KBM-7 (cell line): Measurements from ENCODE around the gene NPC1.

Experiments used
- DNase-seq: peaks from one replicate; pipeline ENCODE4 v3.0.0-alpha.2; 2015
- in situ Hi-C: fragments of 300-500 bp; cut with MboI; formaldehyde crosslinking; loops from 2 replicates; pipeline ENCODE4 v1.14.3; 2020; ENCODE audit warnings: low sequenced_read_pairs, low pct_unique_long_range_greater_than_20kb, mixed read lengths

NPC1 gene

DNA sequence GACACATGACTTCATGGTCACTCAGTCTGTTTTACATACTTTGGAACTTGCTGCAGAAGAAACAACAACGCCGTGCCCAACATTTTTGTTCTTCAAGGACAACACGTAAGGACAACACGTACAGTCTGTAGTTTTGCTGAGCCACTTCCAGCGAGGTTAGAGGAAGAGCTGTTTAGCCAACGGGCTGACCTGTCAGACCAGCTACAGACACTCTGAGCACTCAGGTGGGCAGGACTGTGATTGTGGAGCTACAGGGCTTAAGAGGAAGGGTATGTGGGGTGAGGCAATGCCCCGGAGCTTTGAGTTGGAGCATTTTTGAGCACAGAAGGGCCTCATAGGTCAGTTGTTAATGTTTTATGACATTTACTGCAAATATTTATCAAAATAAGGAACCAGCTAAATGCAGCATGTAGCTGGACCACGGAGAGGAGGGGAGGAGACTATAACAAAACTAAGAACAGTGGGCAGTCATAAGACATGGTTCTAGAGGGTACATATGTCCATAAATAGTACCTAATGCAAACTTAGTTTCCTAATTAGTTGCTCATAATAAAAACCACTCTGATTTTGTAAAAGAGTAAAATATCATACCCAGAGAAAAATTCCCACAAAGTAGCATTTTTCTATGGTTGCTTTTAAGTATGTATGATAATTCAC is 26.3 kb upstream of the NPC1 start:
- no peak for DNase-seq
- in situ Hi-C loops: no loop called here

DNA sequence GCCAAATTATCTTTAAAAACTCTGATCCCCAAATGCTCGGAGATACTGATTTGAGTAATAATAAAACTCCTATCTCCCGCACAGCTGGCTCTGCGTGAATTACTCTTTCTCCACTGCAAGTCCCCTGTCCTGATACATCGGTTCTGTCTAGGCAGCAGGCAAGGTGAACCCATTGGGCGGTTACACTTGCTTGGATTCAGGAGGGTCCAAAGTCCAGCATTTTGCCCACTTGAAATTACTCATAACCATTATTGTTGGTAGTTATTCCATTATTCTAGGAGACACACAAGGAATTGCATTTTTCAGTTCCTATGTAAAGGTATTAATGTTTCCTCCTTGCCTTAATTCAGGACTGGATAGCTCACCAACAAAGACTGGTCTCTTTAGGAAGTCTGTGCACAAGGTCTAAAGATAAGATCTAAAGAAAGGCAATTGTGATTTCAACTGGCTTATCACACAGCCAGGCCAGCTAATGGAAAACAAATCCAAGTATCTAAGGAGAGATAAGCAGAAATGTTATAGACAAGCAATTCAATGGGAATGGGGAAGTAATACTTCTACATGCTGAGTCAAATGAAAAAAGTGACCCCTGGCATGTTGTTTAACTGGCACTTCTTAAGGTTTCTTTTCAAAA is 23.2 kb upstream of the NPC1 start:
- in situ Hi-C loops: no loop called here
- DNase-seq: peak; percentile 37

DNA sequence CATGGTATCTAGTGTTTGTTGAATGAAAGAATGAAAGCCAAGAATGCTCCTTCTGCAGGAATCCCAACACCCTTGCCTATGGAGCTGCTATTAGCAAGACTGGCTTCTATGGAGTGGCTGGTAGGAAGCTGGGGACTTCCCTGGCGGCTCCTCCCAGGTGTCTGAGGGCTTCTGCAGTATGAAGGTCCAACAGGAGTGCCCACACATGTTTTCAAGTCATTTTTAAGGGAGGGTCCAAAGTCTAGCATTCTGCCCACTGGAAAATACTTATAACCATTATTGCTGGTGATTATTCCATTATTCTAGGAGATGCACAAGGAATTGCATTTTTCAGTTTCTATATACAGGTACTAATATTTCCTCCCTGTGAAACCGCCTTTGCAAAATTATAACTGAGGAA is 21.9 kb upstream of the NPC1 start:
- no peak for DNase-seq
- in situ Hi-C loops: no loop called here

DNA sequence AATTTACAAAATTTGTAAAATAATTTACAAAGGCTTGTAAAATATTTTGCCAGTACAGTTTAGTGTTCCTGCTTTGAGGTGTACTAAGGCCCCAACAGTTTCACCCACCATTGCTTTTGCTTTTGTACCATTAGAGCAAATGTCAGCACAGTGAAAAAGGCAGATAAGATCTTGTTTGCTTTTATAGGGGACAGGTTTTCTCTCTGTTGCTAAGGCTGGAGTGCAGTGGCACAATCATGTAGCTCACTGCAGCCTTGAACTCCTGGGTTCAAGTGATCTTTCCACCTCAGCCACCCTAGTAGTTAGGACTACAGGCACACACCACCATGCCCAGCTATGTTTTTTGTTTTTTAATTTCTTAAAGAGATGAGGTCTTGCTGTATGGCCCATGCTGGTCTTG is 19.6 kb upstream of the NPC1 start:
- in situ Hi-C loops: no loop called here
- no peak for DNase-seq

DNA sequence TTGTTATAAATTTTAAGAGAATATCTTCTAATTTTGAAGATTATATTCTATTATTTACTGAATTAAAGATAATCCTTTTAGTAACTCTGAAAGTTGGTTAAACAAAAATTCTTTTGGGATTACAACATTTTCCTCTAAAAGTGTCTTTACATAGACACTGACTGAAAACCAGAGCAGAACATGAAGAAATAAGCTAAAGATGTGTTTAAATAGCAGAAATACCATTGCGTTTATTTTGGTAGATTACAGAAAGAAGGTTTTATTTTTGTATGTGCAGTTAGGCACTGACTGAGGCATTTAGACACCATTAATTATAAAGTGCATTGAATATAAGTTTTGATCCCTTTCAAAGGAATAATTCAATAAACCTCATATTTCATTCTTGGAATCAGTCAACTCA is 13.5 kb upstream of the NPC1 start:
- in situ Hi-C loops: no loop called here
- DNase-seq: no peak

DNA sequence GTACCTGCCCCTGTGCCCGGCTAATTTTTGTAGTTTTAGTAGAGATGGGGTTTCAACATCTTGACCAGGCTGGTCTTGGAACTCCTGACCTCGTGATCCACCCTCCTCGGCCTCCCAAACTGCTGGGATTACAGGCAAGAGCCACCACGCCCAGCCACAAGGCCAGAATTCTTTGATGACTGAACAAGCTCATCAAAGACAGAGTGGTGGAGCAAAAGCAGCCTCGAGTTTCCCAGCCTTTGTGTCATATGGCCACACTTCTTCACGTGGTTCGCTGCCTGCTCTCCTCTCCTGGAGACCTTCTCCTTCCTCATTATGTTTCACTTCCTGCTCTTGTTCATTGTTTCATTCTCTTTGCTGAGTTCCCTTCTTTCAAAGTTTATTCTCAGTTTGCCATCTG is 9.9 kb upstream of the NPC1 start:
- in situ Hi-C loops: no loop called here
- DNase-seq: no peak

DNA sequence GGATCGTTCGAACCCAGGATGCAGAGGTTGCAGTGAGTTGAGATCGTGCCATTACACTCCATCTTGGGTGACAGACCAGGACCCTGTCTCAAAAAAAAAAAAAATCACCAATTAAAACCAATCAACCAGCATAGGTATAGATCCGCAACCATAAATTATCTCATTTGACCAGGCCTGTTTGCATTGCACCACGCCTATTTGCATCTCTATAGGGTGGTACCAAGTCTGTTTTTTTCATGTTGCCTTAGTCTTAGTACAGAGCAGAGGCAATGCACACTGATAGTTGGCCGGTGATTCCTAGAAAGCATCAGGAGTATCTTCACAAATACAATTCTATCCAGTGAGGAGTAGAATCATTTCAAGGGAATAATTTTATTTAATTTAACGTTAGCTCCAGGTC is 9.3 kb upstream of the NPC1 start:
- DNase-seq: no peak
- in situ Hi-C loops: no loop called here

DNA sequence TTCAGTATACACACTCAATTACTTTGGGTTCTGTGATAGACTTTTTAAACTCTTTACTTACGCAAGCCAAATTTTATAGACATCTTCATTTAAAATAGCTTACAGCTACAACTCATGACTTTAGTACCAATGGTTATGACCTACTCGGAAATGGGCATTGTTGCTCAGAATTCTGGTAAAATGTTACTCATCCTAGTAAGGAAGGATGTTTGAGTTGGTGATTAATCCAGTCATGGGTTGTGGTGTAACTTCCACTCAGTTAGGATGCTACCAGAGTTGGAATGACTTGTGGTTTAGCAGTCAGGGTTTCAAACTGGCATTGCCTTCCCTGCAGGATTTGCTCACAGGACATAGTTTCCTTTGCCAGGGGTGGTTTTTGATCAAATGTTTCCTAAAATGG is 7.4 kb upstream of the NPC1 start:
- DNase-seq: no peak
- in situ Hi-C loops: no loop called here

DNA sequence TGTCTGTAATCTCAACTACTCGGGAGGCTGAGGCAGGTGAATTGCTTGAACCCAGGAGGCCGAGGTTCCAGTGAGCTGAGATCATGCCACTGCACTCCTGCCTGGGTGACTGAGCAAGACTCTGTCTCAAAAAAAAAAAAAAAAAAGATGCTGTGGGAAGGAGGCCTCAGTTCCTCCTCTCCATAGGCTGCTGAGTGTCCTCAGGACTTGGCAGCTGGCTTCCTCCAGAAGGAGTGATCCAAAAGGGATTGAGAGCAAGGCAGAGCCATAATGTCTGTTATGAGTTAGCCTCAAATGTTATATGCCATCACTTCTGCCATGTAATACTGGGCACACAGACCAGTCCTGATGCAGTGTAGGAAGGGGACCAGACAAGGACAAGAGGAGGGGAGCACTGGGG is 6.6 kb upstream of the NPC1 start:
- in situ Hi-C loops: no loop called here
- no peak for DNase-seq

DNA sequence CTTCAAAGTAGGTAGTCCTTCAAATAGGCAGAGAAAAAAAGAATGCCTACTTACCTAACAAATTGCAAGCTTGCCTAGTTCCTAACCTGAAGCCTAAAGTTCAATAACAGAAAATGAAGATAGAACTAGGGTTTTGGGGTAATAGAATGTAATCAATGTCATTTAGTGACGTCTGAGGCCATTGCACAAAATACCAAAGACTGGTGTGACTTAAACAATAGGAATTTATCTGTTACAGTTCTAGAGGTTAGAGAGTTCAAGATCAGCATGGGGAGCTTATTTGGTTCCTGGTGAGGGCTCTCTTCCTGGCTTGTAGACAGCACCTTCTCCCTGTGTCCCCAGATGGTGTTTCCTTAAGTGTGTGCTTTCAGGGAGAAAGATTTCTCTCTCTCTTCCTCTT is 4.7 kb upstream of the NPC1 start:
- no peak for DNase-seq
- in situ Hi-C loops: no loop called here

DNA sequence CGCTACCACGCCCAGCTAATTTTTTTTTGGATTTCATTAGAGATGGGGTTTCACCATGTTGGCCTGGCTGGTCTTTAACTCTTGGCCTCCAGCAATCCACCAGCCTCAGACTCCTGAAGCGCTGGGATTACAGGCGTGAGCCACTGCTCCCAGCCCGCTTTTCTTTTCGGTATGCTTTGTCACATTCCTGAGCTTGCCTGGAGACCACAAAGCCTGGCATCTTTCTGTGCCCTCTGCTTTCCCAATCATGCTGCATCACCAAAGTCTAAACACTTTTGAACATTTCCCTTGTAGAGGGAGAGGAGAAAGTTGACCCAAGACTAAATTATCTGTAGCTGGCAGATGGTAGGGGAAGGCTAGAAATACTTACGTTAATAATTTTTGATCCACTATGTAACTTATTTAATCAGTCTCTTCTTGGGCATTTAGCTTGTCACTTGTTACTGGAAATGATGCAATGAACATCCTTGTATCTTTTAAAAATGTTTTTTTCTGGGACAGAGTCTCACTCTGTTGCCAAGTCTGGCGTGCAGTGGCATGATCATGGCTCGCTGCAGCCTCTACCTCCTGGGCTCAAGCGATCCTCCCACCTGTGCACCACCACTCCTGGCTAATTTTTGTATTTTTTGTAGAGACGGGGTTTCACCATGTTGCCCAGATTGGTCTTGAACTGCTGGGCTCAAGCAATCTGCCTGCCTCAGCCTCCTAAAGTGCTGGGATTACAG is 2.7 kb upstream of the NPC1 start:
- DNase-seq: no peak
- in situ Hi-C loops: no loop called here

DNA sequence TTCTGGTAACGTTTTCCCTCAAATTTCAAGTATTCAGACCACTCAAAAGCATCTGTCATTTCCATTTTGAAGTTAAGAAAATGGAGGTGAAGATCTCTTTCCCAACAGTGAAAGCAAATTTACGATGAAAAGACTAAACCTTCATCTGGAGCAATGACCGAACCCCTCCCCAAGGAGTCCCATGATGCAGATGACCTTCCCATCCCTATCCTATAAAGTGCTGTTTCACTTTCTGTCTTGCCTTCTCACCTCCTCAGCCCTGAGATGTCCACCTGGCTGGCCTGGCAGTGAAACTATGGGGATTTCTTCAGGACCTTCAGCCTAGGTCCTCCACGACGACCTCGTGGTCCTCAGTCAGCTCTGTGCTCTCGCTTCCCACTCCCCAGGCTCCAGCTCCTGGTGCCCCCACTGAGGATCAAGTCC is 925 bp upstream of the NPC1 start:
- no peak for DNase-seq
- in situ Hi-C loops: no loop called here

DNA sequence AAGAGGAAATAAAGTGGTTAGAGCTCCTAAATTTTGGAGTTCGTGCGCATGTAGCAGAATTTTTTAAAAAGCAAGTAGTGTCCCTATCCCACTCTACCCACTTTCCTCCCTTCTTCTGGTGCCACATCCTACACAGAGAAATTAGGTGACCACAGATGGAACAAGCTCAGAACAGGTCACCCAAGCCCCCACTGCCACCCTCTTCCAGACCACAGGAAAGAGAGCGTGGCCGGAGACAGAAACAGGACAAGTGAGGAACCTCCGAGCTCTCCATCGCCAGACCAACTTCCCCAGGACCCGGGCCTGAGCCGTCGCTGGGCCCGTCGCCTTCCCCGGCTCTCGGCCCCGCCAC is 433 bp downstream of the NPC1 start:
- in situ Hi-C loops: no loop called here

DNA sequence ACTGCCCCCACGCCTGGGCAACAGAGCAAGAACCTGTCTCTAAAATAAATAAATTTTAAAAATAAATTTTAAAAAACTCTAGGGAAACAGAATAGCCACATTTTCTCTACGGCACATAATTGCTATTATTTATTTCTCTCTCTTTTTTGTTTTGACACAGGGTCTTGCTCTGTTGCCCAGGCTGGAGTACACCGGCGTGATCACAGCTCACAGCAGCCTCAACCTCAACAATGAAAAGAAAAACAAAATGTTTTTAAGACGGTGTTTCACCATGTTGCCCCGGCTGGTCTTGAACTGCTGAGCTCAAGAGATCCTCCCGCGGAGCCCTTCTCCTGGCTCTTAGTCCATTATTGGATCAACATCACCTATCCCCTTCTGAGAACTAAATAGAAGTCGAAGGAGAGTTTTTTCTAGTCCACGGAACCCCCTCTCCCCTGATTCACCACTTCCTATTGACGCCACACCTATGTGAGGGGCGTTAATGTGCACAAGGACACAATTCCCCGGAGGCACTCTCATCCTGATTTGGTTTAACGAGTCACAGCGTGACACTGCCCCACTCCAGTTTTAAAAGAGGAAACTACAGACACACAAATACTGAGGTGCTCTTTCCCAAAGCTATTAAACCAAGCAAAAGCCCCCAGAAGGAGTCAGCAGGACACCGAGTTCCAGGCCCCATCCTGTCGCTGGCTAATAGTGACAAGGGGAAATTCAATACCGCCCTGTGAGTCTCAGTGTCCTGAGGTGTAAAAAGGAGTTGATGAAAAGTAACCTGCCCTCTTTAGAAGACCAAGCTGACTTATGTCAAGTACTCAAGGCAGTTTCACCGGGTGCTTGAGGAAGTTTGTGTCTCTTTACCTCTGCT is 1.1 kb downstream of the NPC1 start:
- in situ Hi-C loops: no loop called here
- peak; percentile 57 for DNase-seq

More for the DNA sequence above, 433 bp downstream of the NPC1 start:
- DNase-seq: no peak

DNA sequence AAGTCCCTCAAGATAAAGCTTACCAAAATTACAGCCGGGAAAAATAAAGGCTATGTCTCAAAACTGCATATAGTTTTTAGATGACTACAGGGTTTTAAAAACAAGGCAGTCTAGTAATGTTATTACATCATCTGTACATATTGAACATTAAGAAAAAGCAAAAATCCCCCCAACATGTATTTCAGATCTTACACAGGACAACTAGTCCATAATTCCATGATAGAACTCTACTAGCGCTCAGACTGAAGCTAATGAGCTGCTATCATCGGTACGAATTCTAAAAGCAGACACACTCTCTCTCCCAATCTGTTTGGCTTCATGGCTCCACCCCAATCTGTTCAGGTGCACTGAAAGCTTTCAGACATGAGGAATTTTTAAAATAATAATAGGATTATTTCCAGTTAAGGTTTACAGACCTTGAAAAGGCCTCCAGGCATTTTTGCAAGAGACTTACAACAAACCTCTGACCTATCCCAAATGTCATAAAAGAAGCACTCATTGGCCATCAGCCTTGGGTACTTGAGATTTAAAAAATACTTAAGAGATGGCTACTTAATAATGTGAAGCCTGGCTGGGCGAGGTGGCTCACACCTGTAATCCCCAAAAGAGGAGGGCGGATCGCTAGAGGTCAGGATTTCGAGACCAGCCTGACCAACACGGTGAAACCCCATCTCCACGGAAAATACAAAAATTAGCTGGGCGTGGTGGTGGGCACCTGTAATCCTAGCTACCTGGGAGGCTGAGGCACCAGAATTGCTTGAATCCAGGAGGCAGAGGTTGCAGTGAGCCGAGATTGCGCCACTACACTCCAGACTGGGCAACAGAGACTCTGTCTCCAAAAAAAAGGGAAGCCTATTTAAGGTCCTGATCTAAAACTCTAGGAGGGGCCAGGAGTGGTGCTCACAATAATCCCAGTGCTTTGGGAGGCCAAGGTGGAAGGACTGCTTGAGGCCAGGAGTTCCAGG is 2.0 kb downstream of the NPC1 start:
- peak; percentile 22 for DNase-seq
- in situ Hi-C loops: no loop called here

DNA sequence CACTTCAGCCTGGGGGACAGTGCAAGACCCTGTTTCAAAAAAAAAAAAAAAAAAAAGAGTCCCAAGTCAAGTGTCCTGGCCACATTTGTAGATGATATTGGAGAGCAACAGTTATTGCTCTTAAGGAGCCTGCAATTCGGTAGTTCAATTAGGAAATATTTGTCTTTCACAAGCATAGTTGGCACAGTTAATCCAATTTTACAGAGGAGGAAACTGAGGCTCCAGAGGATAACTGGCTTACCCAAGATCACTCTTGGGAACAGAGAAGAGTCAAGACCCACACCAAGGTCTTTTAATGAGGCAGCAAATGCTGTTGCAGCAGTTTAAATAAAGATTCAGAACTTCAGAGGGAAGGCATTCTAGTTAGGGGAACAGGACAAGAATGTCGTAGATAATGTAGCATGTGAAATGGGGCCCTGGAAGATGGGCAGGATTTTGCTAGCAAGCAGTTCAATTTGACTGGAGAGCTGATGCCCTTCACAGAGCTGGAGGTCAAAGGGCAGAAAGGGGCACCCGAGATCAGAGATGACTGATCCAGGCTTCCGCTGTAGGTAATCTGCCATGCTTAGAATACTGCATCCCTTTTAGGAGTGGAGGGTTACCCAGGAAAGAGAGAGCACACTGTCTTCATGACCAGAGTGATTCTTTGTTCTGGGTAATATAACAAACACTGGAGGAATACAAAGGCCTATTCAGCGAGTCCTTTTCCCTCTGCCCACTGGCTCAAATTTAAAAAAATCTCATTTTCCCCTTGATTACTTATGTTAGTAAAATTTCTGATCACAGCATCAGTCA is 3.0 kb downstream of the NPC1 start:
- no peak for DNase-seq
- in situ Hi-C loops: no loop called here

DNA sequence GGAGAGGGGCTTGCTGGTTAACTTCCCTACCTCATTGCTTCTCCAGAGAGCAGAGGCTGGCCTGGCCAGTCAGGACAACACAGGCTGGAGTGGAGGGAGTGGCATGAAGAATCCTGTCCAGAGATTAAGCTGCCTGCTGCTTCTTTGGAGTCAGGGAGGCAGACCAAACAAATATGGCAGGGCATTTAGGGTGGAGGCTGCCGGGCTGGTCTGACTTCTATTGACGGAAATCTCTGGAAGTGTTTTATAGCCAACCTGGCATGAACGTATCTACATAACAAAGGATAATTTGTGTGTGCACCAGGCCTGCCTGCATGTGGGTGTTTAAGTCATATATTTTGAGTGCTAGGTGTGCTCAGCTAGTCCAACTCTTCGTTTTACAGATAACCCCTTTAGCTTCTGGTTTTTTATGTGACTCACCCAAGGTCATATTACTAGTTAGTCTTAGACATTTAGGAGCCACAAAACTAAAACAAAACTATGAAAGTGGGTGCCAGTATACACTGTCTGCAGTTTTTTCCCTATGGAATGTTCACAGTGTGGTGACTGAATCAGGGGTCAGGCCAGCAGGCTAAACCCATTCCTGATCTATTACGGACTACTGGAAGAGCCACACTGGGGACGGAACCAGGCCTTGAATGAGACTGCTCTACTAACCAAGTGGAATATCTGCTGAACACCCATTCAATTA is 5.5 kb downstream of the NPC1 start:
- in situ Hi-C loops: no loop called here
- no peak for DNase-seq
